AG04449 (cell line): ENCODE results near the gene CSNK1G2.

ENCODE experiments used
- CTCF ChIA-PET: fragments of 350-600 bp; formaldehyde crosslinking; extraction: SDS; loops from one replicate; lab custom pipeline; 2021; ENCODE audit warnings: antibody characterized with exemption; lab: Yijun Ruan, JAX
- POLR2A ChIA-PET: fragments of 400-600, 350-600 bp; formaldehyde crosslinking; extraction: SDS; loops from one replicate; lab custom pipeline; 2020; ENCODE audit warnings: antibody characterized with exemption, inconsistent platforms; lab: Yijun Ruan, JAX
- DNase-seq: peaks from one replicate; pipeline ENCODE4 v3.0.0-alpha.2; 2010; ENCODE audit warnings: low read depth, low spot score
- H3K4me3 ChIP-seq: 2 replicates; pipeline ENCODE4 v1.5.1; 2011; ENCODE audit warnings: low read depth, mild to moderate bottlenecking, control low read depth, low read length
- TF ChIP-seq, protein P1 (sequence below): IDR thresholded peaks from one replicate; pipeline ENCODE4 v1.5.1; 2011; ENCODE audit warnings: mild to moderate bottlenecking, moderate library complexity, low read length, control low read depth, inconsistent platforms; ENCODE audit not compliant: insufficient read depth; ENCODE audit errors: missing control alignments

The CSNK1G2 gene

DNA sequence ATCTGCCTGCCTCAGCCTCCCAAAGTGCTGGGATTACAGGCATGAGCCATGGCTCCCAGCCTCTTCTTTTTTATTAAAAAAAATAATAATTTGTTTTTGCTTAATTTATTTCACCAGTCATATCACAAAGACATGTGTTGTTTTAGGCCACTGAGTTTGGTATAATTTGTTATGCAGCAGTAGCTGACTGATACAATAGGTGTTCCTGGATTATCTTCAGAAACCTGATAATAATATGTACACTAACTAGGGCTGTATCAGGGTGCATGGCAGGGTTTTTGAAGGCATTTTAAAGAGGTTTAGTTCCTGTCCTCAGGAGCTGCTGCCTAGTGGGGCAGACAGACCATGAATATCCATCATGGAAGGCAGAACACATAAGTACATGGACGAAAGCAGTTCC lies 9.5 kb upstream of the CSNK1G2 start:
- TF ChIP-seq, protein P1, sequence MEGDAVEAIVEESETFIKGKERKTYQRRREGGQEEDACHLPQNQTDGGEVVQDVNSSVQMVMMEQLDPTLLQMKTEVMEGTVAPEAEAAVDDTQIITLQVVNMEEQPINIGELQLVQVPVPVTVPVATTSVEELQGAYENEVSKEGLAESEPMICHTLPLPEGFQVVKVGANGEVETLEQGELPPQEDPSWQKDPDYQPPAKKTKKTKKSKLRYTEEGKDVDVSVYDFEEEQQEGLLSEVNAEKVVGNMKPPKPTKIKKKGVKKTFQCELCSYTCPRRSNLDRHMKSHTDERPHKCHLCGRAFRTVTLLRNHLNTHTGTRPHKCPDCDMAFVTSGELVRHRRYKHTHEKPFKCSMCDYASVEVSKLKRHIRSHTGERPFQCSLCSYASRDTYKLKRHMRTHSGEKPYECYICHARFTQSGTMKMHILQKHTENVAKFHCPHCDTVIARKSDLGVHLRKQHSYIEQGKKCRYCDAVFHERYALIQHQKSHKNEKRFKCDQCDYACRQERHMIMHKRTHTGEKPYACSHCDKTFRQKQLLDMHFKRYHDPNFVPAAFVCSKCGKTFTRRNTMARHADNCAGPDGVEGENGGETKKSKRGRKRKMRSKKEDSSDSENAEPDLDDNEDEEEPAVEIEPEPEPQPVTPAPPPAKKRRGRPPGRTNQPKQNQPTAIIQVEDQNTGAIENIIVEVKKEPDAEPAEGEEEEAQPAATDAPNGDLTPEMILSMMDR: no peak
- CTCF ChIA-PET: interaction anchor here (1.2 to 2.3 kb wide), 4 partner anchors 137 to 385 kb away, joined by 3 to 21 read pairs (median 4); no protein-coding TSS in a partner anchor
- POLR2A ChIA-PET: no interaction called here

DNA sequence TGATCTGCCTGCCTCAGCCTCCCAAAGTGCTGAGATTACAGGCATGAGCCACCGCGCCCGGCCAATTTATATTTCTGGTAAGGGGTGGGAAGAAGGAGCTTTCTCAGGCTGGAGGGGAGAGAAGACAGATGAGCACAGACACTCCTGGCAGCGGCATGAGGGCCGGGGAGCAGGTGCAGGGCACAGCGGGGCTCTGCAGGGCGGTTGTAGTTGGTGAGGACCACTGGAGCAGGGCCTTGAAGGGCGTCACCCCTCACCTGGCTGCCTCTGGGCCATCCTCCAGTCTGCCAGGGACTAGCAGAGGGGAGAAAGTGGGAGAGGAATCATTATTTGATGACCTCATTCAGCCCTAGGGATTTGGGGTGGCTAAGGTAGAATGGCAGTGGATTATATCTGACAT lies 8.6 kb upstream of the CSNK1G2 start:
- DNase-seq: no peak
- no peak overlapping the region for H3K4me3 ChIP-seq
- TF ChIP-seq, protein P1: no peak
- POLR2A ChIA-PET: interaction anchor here (0.9 kb wide), 1 partner anchor 56 kb away, joined by 5 read pairs; no protein-coding TSS in a partner anchor
- CTCF ChIA-PET: interaction anchor here (1.1 to 1.6 kb wide), 3 partner anchors 137 to 384 kb away, joined by 3 to 5 read pairs (median 4); no protein-coding TSS in a partner anchor

More for the DNA sequence above, 9.5 kb upstream of the CSNK1G2 start:
- no peak overlapping the region for H3K4me3 ChIP-seq
- no peak for DNase-seq

DNA sequence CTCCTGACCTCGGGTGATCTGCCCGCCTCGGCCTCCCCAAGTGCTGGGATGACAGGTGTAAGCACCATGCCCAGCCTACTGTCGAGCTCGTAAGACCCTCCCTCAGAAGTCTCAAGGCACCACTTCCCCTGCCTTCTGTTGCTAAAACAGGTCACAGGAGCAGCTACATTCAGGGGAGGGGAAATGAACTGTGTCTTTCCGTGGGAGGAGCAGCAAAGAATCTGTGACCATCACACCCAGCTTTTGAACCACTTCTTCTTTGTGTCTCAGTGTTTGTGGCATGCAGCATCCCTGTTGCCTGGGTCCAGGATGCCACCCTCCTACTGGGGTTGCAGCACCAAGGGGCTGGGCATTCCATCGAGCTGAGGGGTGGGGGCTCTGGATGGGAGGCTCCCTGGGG lies 7.7 kb upstream of the CSNK1G2 start:
- CTCF ChIA-PET: interaction anchor here (0.7 to 1.1 kb wide), 2 partner anchors 35 to 383 kb away, joined by 3 to 5 read pairs; no protein-coding TSS in a partner anchor

DNA sequence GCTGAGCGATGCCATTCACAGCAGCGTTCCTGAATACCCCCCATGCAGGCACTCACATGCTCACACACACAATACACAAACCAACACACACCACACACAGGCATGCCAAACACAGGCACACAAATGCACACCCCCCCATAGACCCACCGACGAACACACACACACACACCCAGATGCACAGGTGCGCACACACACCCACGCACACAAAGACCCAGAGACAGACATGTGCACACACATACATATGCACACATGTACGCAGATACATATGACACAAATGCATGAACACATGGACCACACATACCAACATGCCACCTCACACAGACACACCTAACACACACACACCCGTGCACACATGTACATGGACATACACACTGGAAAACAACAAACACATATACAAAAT lies 7.0 kb upstream of the CSNK1G2 start:
- no peak overlapping the region for H3K4me3 ChIP-seq
- TF ChIP-seq, protein P1: no peak
- DNase-seq: no peak
- ChIA-PET POLR2A (no interaction called here), CTCF (no interaction called here)

More for the DNA sequence above, 7.7 kb upstream of the CSNK1G2 start:
- POLR2A ChIA-PET: interaction anchor here (0.9 kb wide), 1 partner anchor 57 kb away, joined by 5 read pairs; no protein-coding TSS in a partner anchor
- TF ChIP-seq, protein P1: no peak
- no peak for DNase-seq
- H3K4me3 ChIP-seq: no peak overlapping the region

DNA sequence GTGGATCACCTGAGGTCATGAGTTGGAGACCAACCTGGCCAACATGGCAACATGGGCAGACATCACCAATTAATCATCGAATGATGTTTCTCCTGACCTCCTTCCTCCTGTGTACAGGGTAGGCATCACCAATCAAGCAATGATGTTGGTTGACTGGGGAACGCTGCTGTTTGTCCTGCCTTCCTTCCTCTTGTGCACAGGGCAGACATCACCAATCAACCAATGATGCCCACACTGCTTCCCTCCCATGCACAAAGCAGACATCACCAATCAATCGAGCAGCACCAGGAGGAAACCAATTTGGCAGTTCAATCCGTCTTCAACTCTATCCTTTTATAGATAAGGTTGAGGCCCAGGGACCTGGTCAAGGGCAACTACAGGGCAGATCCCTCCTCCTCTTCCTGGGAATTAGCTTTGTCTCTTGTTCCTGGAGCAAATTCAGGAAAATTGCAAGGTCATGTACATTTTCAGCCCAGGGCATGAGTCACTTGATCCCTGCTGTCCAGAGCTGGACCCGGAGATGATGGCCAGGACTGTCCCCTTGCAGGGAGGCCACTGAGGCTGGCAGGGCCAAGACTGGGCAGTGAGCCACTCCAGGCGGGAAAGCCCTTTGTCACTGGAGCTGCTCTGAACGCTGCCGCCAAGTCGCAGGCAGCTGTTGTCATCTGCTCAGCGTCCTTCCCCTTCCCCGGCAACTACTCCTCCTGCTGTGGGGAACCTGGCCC lies 5.3 kb upstream of the CSNK1G2 start:
- H3K4me3 ChIP-seq: no peak overlapping the region
- DNase-seq: no peak
- POLR2A ChIA-PET: no interaction called here
- TF ChIP-seq, protein P1: no peak
- CTCF ChIA-PET: interaction anchor here (0.6 to 1.3 kb wide), 2 partner anchors 8 to 265 kb away, joined by 3 to 4 read pairs; no protein-coding TSS in a partner anchor

DNA sequence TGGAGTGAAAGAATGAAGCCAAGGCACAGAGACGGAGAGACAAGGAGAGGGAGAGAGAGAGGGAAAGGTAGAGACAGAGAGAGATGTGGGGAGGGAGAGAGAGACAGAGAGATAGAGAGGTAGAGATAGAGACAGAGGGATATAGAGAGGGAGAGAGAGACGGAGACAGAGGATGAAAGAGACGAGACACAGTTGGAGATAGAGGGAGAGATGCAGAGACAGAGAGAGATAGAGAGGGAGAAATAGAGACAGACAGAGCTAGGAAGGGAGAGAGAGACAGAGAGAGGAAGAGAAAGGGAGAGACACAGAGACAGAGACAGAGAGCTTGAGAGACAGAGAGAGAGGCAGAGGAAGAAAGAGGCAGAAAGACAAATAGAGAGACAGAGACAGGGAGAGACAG lies 4.5 kb upstream of the CSNK1G2 start:
- H3K4me3 ChIP-seq: no peak overlapping the region
- CTCF ChIA-PET: interaction anchor here (0.7 to 1.3 kb wide), 4 partner anchors 8 to 197 kb away, joined by 3 to 4 read pairs (median 3); no protein-coding TSS in a partner anchor
- DNase-seq: no peak
- POLR2A ChIA-PET: no interaction called here
- TF ChIP-seq, protein P1: no peak
